Left ventricle myocardium inferior (tissue), 1 donor: ENCODE data around the gene TMEM179. TPM values are rescaled to one million over a fixed set of nuclear protein-coding genes. Genes with fewer than 3 reads are reported as not detected.
"Not testable (repeated sequence)": the region's sequence is repeated elsewhere in the genome, so short reads cannot be mapped to it uniquely, and the experiment has no call there.

Source experiments
- DNase-seq: peaks from one replicate; pipeline ENCODE4 v3.0.0-alpha.2; 2020
- H3K27ac ChIP-seq: fragments of 200-600 bp; replicated peaks from 2 replicates; pipeline ENCODE4 v1.8.0; 2021
- H3K27me3 ChIP-seq: fragments of 200-600 bp; 2 replicates; pipeline ENCODE4 v1.8.0; 2021; ENCODE audit warnings: low read depth
- H3K36me3 ChIP-seq: fragments of 200-600 bp; 2 replicates; pipeline ENCODE4 v1.8.0; 2021
- H3K4me1 ChIP-seq: fragments of 200-600 bp; 2 replicates; pipeline ENCODE4 v1.8.0; 2021
- H3K4me3 ChIP-seq: fragments of 200-600 bp; 2 replicates; pipeline ENCODE4 v1.8.0; 2021; ENCODE audit warnings: mild to moderate bottlenecking, moderate library complexity
- H3K9me3 ChIP-seq: fragments of 200-600 bp; replicated peaks from 2 replicates; pipeline ENCODE4 v1.8.0; 2021
- intact Hi-C: fragments of 100-400 bp; cut with micrococcal nuclease; formaldehyde crosslinking; loops from one replicate; pipeline ENCODE4 v1.11.0; 2022
- total RNA-seq: library from RNA; stranded (reverse); fragmentation: NEBNext Ultra II Directional; extraction: Animal tissue kit (Norgen Biotek cat#: 25700); gene quantifications from one replicate; pipeline ENCODE4 v1.2.1, GENCODE V29; 2021
- TF ChIP-seq, protein P1 (sequence below): fragments of 200-600 bp; IDR thresholded peaks from 2 replicates; pipeline ENCODE4 v1.8.0; 2021; ENCODE audit warnings: antibody characterized with exemption, mild to moderate bottlenecking, borderline replicate concordance
- donor health status: DM: no; HTN: yes; CAD: no; lungs with severe emphysema.

Gene TMEM179
- total RNA-seq, 1 donor from 2014 or later: 0.49 TPM

DNA sequence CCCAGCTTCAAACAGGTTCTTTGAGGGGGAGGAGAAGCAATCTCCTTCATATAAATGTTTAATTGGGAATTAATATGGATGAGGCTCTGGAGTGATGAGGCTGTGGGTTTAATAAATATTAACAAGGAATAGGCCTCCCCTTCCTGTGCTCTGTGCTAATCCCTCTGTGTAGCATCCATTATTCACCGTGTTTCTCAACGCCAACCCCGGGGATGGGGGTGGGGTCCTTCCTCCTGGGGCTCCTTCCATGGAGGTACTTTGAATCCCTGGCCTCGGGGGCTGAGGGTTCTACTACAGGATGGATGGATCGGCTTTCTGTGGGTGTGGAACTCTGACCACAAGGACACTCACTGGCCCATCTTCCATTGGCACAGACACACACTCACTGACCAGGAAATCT, 34.9 kb upstream of the TMEM179 start:
- intact Hi-C loops: no loop called here
- no peak overlapping the region for H3K4me3 ChIP-seq
- DNase-seq: no peak
- H3K27ac ChIP-seq: no peak overlapping the region
- H3K9me3 ChIP-seq: no peaks in the 10 kb centered on the region
- peaks cover 58% of the 10 kb centered on the region for H3K27me3 ChIP-seq
- peaks cover 16% of the 10 kb centered on the region for H3K4me1 ChIP-seq
- TF ChIP-seq, protein P1, sequence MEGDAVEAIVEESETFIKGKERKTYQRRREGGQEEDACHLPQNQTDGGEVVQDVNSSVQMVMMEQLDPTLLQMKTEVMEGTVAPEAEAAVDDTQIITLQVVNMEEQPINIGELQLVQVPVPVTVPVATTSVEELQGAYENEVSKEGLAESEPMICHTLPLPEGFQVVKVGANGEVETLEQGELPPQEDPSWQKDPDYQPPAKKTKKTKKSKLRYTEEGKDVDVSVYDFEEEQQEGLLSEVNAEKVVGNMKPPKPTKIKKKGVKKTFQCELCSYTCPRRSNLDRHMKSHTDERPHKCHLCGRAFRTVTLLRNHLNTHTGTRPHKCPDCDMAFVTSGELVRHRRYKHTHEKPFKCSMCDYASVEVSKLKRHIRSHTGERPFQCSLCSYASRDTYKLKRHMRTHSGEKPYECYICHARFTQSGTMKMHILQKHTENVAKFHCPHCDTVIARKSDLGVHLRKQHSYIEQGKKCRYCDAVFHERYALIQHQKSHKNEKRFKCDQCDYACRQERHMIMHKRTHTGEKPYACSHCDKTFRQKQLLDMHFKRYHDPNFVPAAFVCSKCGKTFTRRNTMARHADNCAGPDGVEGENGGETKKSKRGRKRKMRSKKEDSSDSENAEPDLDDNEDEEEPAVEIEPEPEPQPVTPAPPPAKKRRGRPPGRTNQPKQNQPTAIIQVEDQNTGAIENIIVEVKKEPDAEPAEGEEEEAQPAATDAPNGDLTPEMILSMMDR: no peak
- H3K36me3 ChIP-seq: no peaks in the 10 kb centered on the region

DNA sequence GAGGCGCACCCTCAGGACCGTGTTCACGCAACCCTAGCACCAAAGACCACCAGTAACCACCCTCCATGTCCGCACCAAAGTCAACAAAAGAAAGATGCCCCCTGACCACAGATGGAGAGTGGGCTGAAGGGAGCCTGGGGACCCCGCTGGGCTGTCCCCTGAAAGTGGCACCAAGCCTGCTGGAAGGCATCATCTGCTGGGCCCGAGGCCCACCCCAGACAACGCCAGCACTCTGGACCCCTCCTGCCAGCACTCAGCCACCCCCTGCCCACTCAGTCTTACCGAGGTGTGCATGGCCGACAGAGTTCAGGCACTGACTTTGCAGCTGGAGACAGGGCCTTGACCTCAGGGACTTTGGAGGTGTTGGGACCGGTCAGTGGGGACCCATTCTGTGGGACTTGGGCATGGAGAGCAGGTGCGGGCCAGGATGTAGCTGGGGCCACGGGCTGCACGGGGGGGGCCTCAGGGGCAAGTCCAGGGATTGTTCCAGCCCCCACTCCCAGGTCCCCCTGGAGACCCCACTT, 34.4 kb upstream of the TMEM179 start:
- no peak for DNase-seq
- intact Hi-C loops: no loop called here
- H3K36me3 ChIP-seq: no peaks in the 10 kb centered on the region
- H3K27ac ChIP-seq: no peak overlapping the region
- H3K9me3 ChIP-seq: no peaks in the 10 kb centered on the region
- TF ChIP-seq, protein P1: no peak
- peaks cover 16% of the 10 kb centered on the region for H3K4me1 ChIP-seq
- peaks cover 63% of the 10 kb centered on the region for H3K27me3 ChIP-seq
- no peak overlapping the region for H3K4me3 ChIP-seq

DNA sequence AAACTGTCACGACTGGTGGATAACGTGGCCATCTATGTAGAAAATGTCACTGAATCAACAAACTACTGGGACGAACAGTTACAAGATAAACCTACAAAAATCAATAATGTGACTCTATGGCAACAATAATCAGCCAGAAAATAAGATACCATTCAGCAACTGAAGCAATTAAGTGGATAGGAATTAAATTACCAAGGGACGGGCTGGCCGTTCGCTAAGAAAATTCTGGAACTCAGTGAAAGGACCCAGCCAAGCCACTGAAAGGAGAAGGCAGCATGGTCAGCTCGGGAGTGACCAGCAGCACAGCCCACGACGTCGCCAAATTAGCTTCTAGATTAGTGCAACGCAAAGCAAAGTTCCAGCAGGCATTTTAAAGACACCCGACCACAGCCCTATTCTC, 33.6 kb upstream of the TMEM179 start:
- intact Hi-C loops: no loop called here
- Histone ChIP-seq H3K27ac (no peak overlapping the region), H3K4me3 (no peak overlapping the region), H3K27me3 (peaks cover 69% of the 10 kb centered on the region), H3K9me3 (no peaks in the 10 kb centered on the region), H3K4me1 (peaks cover 16% of the 10 kb centered on the region), H3K36me3 (no peaks in the 10 kb centered on the region)
- TF ChIP-seq, protein P1: no peak
- no peak for DNase-seq

DNA sequence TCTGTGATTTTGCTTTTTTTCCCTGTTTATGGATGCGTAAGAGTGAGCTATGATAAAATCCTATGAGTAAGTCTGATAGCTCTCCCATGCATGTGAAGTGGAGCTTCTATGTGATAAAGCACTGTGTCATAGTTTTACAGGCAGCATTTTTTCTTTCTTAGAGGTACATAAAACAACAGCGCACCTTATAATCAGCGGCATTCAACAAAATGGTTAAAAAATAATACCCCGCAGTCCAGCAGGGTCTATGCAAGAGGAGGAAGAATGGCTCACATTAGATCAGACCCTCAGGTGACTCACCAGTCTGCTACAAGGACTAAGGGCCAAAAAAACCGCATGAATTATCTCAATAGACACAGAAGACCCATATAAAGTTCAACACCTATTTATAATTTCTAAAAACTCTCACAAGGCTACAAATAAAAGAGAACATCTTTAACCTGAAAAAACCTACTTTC, 33.0 kb upstream of the TMEM179 start:
- TF ChIP-seq, protein P1: no peak
- Histone ChIP-seq H3K36me3 (no peaks in the 10 kb centered on the region), H3K27me3 (peaks cover 76% of the 10 kb centered on the region), H3K4me3 (no peak overlapping the region), H3K4me1 (peaks cover 15% of the 10 kb centered on the region), H3K9me3 (no peaks in the 10 kb centered on the region), H3K27ac (no peak overlapping the region)
- intact Hi-C loops: no loop called here
- DNase-seq: no peak

DNA sequence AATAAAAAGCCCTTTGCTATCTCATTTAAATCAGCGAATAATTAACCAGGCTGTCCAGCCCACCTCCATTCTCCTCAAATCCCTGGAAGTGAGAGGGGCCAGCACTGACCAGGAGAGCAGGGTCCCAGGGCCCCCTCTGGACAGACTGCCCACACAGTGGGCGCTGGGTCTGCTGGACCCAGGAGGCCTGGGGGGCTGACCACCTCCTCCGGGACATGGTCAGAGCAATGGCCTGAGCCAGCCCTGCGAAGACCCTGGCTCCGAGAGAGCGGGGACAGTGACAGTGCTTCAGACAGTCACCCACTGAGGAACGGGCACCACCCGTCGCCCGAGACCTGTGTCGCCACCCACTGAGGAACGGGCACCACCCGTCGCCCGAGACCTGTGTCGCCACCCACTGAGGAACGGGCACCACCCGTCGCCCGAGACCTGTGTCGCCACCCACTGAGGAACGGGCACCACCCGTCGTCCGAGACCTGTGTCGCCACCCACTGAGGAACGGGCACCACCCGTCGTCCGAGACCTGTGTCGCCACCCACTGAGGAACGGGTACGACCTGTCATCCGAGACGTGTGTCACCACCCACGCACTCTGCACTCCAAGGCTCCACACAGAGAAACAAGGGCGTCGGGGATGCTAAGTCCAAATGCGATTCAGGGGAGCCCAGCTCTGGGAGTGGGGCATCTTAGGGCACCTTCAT, 32.4 kb upstream of the TMEM179 start:
- H3K9me3 ChIP-seq, DNase-seq, H3K27ac ChIP-seq, H3K36me3 ChIP-seq, H3K4me3 ChIP-seq, H3K4me1 ChIP-seq, intact Hi-C loops: not testable (repeated sequence)
- peaks cover 78% of the 10 kb centered on the region for H3K27me3 ChIP-seq

DNA sequence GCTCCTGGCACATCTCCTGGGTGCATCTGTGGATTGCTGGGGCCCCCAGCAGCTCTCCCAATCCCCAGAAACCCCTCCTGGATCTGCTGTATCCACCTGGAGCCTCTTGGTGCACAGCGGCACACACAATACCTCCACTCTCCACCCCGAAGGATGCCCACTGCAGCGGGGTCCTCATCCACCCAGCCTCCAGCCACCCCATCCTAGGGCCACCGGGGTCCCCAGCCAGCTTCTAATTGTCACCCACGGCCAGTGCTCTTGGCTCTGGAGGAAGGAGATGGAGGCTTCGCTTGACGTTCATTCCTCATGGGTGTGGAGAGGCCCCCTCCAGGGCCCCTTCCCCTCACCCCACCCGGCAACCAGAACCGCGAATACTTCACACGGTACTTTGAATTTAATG, 31.6 kb upstream of the TMEM179 start:
- Histone ChIP-seq H3K36me3 (no peaks in the 10 kb centered on the region), H3K4me1 (peaks cover 7% of the 10 kb centered on the region), H3K9me3 (no peaks in the 10 kb centered on the region), H3K27me3 (peaks cover 86% of the 10 kb centered on the region), H3K27ac (no peak overlapping the region), H3K4me3 (no peak overlapping the region)
- intact Hi-C loops: no loop called here
- no peak for DNase-seq
- TF ChIP-seq, protein P1: no peak
